CD14-positive monocyte (primary cell): ENCODE results near the gene SNHG17. TPM values are rescaled to one million over a fixed set of nuclear protein-coding genes. Genes with fewer than 3 reads are reported as not detected.
"Not testable (repeated sequence)": the region's sequence is repeated elsewhere in the genome, so short reads cannot be mapped to it uniquely, and the experiment has no call there.

Experiments used
- DNase-seq, 3 donors: peaks; one replicate each; pipeline ENCODE4 v3.0.0-alpha.2; 2011 to 2022
- H2AFZ ChIP-seq: 2 replicates; pipeline ENCODE4 v1.6.0; 2012; ENCODE audit warnings: mild to moderate bottlenecking, low read depth, low read length, inconsistent platforms; ENCODE audit not compliant: insufficient read depth, poor library complexity, severe bottlenecking
- H3K27ac ChIP-seq, 2 donors: 1 replicate in 1 of 2; 2 replicates in 1 of 2; pipeline ENCODE4 v1.5.1; 2012 to 2013; ENCODE audit warnings: low read length in 2 of 2, control low read depth in 1 of 2, inconsistent platforms in 1 of 2, low read depth in 1 of 2, mild to moderate bottlenecking in 1 of 2
- H3K27me3 ChIP-seq, 2 donors: one replicate each; pipeline versions ENCODE4 v1.6.0 to v1.6.1; 2011 to 2013; ENCODE audit warnings: low read length in 2 of 2; ENCODE audit not compliant: control insufficient read depth in 2 of 2, insufficient read depth in 2 of 2
- H3K36me3 ChIP-seq, 2 donors: replicated peaks in 1 of 2; 1 replicate in 1 of 2; 2 replicates in 1 of 2; pipeline versions ENCODE4 v1.5.1 to v1.6.1; 2012 to 2013; ENCODE audit warnings: low read length in 2 of 2, control low read depth in 1 of 2, inconsistent platforms in 1 of 2, mild to moderate bottlenecking in 1 of 2; ENCODE audit not compliant: insufficient read depth in 2 of 2, control insufficient read depth in 1 of 2
- H3K4me1 ChIP-seq, 2 donors: 1 replicate in 1 of 2; 2 replicates in 1 of 2; pipeline versions ENCODE4 v1.5.1 to v1.6.1; 2012 to 2013; ENCODE audit warnings: low read length in 2 of 2, control low read depth in 1 of 2, inconsistent platforms in 1 of 2, mild to moderate bottlenecking in 1 of 2, moderate library complexity in 1 of 2; ENCODE audit not compliant: insufficient read depth in 2 of 2, control insufficient read depth in 1 of 2
- H3K4me2 ChIP-seq: replicated peaks from 2 replicates; pipeline ENCODE3; 2012; ENCODE audit warnings: low read length, moderate library complexity, mild to moderate bottlenecking; ENCODE audit not compliant: poor library complexity, severe bottlenecking; ENCODE audit errors: extremely low read depth
- H3K4me3 ChIP-seq, 3 experiments: fragments of 200-600 bp in 1 of 3; sonication (generic) in 1 of 3; replicated peaks in 1 of 3; 1 replicate in 2 of 3; 2 replicates in 1 of 3; pipeline ENCODE4 v1.5.1; 2011 to 2013; ENCODE audit warnings: low read length in 3 of 3, mild to moderate bottlenecking in 3 of 3, control low read depth in 2 of 3, low read depth in 2 of 3, inconsistent platforms in 1 of 3, moderate library complexity in 1 of 3
- H3K79me2 ChIP-seq: 2 replicates; pipeline ENCODE4 v1.6.0; 2012; ENCODE audit warnings: mild to moderate bottlenecking, control low read depth, inconsistent platforms, low read length, moderate library complexity; ENCODE audit not compliant: insufficient read depth
- H3K9ac ChIP-seq: 2 replicates; pipeline ENCODE4 v1.6.0; 2017; ENCODE audit warnings: low read length, mild to moderate bottlenecking; ENCODE audit not compliant: insufficient read depth, poor library complexity, severe bottlenecking
- H3K9me3 ChIP-seq, 2 donors: replicated peaks in 1 of 2; 1 replicate in 1 of 2; 2 replicates in 1 of 2; pipeline versions ENCODE4 v1.5.1 to v1.6.1; 2012 to 2013; ENCODE audit warnings: low read length in 2 of 2, control low read depth in 1 of 2; ENCODE audit not compliant: control insufficient read depth in 1 of 2, insufficient read depth in 1 of 2
- H4K20me1 ChIP-seq: 2 replicates; pipeline ENCODE4 v1.6.0; 2012; ENCODE audit warnings: mild to moderate bottlenecking, low read length, control low read depth, moderate library complexity; ENCODE audit not compliant: insufficient read depth
- H3K27ac Mint-ChIP-seq, 7 donors: one replicate each; pipeline ENCODE4 v1.8.0; 2020; ENCODE audit warnings: mild to moderate bottlenecking in 7 of 7, mixed read lengths in 7 of 7, moderate library complexity in 6 of 7, inconsistent platforms in 2 of 7
- H3K27me3 Mint-ChIP-seq, 3 donors: one replicate each; pipeline ENCODE4 v1.8.0; 2021 to 2022; ENCODE audit warnings: low read depth in 3 of 3, mild to moderate bottlenecking in 3 of 3, mixed read lengths in 3 of 3, moderate library complexity in 3 of 3, inconsistent platforms in 1 of 3
- H3K36me3 Mint-ChIP-seq, 2 donors: one replicate each; pipeline ENCODE4 v1.8.0; 2020; ENCODE audit warnings: mixed read lengths in 2 of 2, inconsistent platforms in 1 of 2, mild to moderate bottlenecking in 1 of 2
- H3K4me1 Mint-ChIP-seq: one replicate; pipeline ENCODE4 v1.8.0; 2020; ENCODE audit warnings: mild to moderate bottlenecking, mixed read lengths
- H3K4me3 Mint-ChIP-seq, 2 donors: one replicate each; pipeline ENCODE4 v1.8.0; 2020; ENCODE audit warnings: mild to moderate bottlenecking in 2 of 2, mixed read lengths in 2 of 2, moderate library complexity in 1 of 2
- H3K9me3 Mint-ChIP-seq, 7 donors: one replicate each; pipeline ENCODE4 v1.8.0; 2020 to 2022; ENCODE audit warnings: mixed read lengths in 7 of 7, mild to moderate bottlenecking in 6 of 7, moderate library complexity in 6 of 7, inconsistent platforms in 2 of 7
- CTCF ChIP-seq: fragments of 200-600 bp; IDR thresholded peaks from one replicate; pipeline ENCODE4 v1.8.0; 2022; ENCODE audit warnings: antibody characterized with exemption, mild to moderate bottlenecking
- WGBS: methylation state at CpG from one replicate; pipeline ENCODE4 v1.1.5; 2013; ENCODE audit warnings: missing lambda C conversion rate; ENCODE audit not compliant: insufficient coverage; 5-methylcytosine and 5-hydroxymethylcytosine counted together
- intact Hi-C, 2 donors: fragments of 100-400 bp; cut with micrococcal nuclease; formaldehyde crosslinking; loops; one replicate each; pipeline versions ENCODE4 v1.15.0 to v1.15.1; 2023
- polyA plus RNA-seq, 3 donors: library from polyadenylated mRNA; depleted of rRNA in 1 of 3; unstranded in 2 of 3; stranded (reverse) in 1 of 3; fragments of 300-500 nt in 2 of 3; fragments of >200 nt in 1 of 3; fragmentation: Illumina TruSeq in 2 of 3; gene quantifications; 1 replicate in 2 of 3; 2 replicates in 1 of 3; pipeline ENCODE4 v1.2.3, GENCODE V29; 2012 to 2021

Gene SNHG17
- polyA plus RNA-seq, 3 donors = 10.1 to 32.4 (median 29.2) TPM

- Mint-ChIP-seq H3K27me3 (peaks cover 15 to 21% (median 16%) of the 10 kb centered on the region in 3 donors), H3K9me3 (peaks cover 0 to 2% (median 0%) of the 10 kb centered on the region in 7 donors), H3K36me3 (no peaks in the 10 kb centered on the region), H3K4me1 (peaks cover 5% of the 10 kb centered on the region), H3K4me3 (no peak overlapping the region), H3K27ac (no peak overlapping the region)
- intact Hi-C loops = no loop called here
- Histone ChIP-seq H3K4me1 (peaks cover 8% of the 10 kb centered on the region in 2 donors), H3K27me3 (peaks cover 0 to 4% of the 10 kb centered on the region in 2 donors), H3K9ac (no peak overlapping the region), H3K9me3 (no peaks in the 10 kb centered on the region), H3K4me2 (no peak overlapping the region), H3K4me3 (no peak overlapping the region), H3K27ac (no peak overlapping the region), H2AFZ (no peak overlapping the region), H3K36me3 (no peaks in the 10 kb centered on the region), H4K20me1 (no peaks in the 10 kb centered on the region), H3K79me2 (no peaks in the 10 kb centered on the region)
- WGBS = 85% methylated on average over 9 of the region's 9 CpGs
- TF ChIP-seq CTCF = no peak
- no peak for DNase-seq
Measured at GRCh38 chr20:38441916-38442315, 6.8 kb upstream of the SNHG17 start.

GRCh38 chr20:38441110-38441509 is 6.0 kb upstream of the SNHG17 start:
- H3K27ac Mint-ChIP-seq, H3K9ac ChIP-seq, H3K79me2 ChIP-seq, H3K4me3 Mint-ChIP-seq, H3K36me3 Mint-ChIP-seq, H2AFZ ChIP-seq, H3K9me3 Mint-ChIP-seq, H3K27me3 ChIP-seq, DNase-seq, H3K27ac ChIP-seq, H3K36me3 ChIP-seq, H3K4me2 ChIP-seq, H4K20me1 ChIP-seq, H3K4me1 Mint-ChIP-seq, intact Hi-C loops, H3K9me3 ChIP-seq, H3K4me1 ChIP-seq, H3K4me3 ChIP-seq: not testable (repeated sequence)
- no CpG with 5 or more reads among the region's 8 CpGs for WGBS
- H3K27me3 Mint-ChIP-seq = peaks cover 16 to 21% (median 18%) of the 10 kb centered on the region in 3 donors
